ENCODE measurements around the gene CD80.

GRCh38 chr3:119517112-119517511, 42.3 kb downstream of the CD80 start:
- TF ChIP-seq CTCF (IDR thresholded peaks at IDR 0.05; ENCODE audit: low read depth, low read length) (no peak), EZH2phosphoT487 (IDR thresholded peaks at IDR 0.05; ENCODE audit: low read depth) (no peak)

Data from OCI-LY3 (cell line).